GM12878 (cell line): ENCODE data around the gene TMCC2. TPM values are rescaled to one million over a fixed set of nuclear protein-coding genes. Genes with fewer than 3 reads are reported as not detected.
A peak's percentile ranks its signal among the peaks of the same experiment; 100 is the strongest.

ENCODE experiments used
- ATAC-seq: fragments of 200-7000 bp; cut with Tn5 transposase; 3 replicates; pipeline ENCODE4 v1.9.1; 2020; ENCODE audit warnings: mild to moderate bottlenecking, moderate library complexity
- BruUV-seq: library from RNA; stranded (reverse); fragments of 400-500 nt; replicated peaks from 2 replicates; lab custom pipeline; 2021; lab: Mats Ljungman, UMichigan
- CTCF ChIA-PET: fragments of 300-600 bp; sonication (Branson Sonifier 250); formaldehyde crosslinking; extraction: SDS; loops from one replicate; lab custom pipeline; 2021; ENCODE audit warnings: inconsistent platforms; lab: Yijun Ruan, JAX
- POLR2A ChIA-PET: fragments of 350-600 bp; formaldehyde crosslinking; extraction: SDS; loops from one replicate; lab custom pipeline; 2021; ENCODE audit warnings: inconsistent platforms; lab: Charles Lee
- RAD21 ChIA-PET: fragments of 300-600 bp; sonication (Branson Sonifier 250); formaldehyde crosslinking; loops from one replicate; lab custom pipeline; 2023; ENCODE audit warnings: antibody characterized with exemption; ENCODE audit not compliant: unreplicated experiment; lab: Charles Lee
- SMC1A ChIA-PET: fragments of 300-600 bp; sonication (Branson Sonifier 250); formaldehyde crosslinking; loops from one replicate; lab custom pipeline; 2023; ENCODE audit not compliant: unreplicated experiment, uncharacterized antibody; lab: Charles Lee
- DNase-seq: peaks from one replicate; pipeline ENCODE4 v3.0.0-alpha.2; 2011; ENCODE audit warnings: low read depth, low spot score
- FAIRE-seq: peaks from 3 replicates; lab custom pipeline; 2011; peaks lifted over from hg19 to GRCh38; lab: Jason Lieb, UNC
- H2AFZ ChIP-seq: 2 replicates; pipeline ENCODE4 v1.6.0; 2011; ENCODE audit warnings: low read depth, low read length, control low read depth; ENCODE audit not compliant: control insufficient read depth
- H3K27ac ChIP-seq: 2 replicates; pipeline ENCODE4 v1.5.1; 2011; ENCODE audit warnings: control low read depth; ENCODE audit not compliant: control insufficient read depth, insufficient read depth
- H3K27me3 ChIP-seq, 2 experiments: replicated peaks in 1 of 2; 2 replicates each; pipeline versions ENCODE4 v1.6.0 to v1.6.1; 2011; ENCODE audit warnings: low read length in 1 of 2; ENCODE audit not compliant: control insufficient read depth in 2 of 2, insufficient read depth in 2 of 2
- H3K36me3 ChIP-seq, 2 experiments: 2 replicates each; pipeline ENCODE4 v1.5.1; 2011; ENCODE audit warnings: low read length in 1 of 2; ENCODE audit not compliant: control insufficient read depth in 2 of 2, insufficient read depth in 2 of 2
- H3K4me1 ChIP-seq: 2 replicates; pipeline ENCODE4 v1.6.1; 2011; ENCODE audit warnings: mild to moderate bottlenecking, low read length, moderate library complexity, mixed read lengths; ENCODE audit not compliant: control insufficient read depth, insufficient read depth
- H3K4me2 ChIP-seq: 2 replicates; pipeline ENCODE4 v1.6.0; 2011; ENCODE audit warnings: control low read depth; ENCODE audit not compliant: control insufficient read depth, insufficient read depth
- H3K4me3 ChIP-seq: fragments of 200-600 bp; sonication (generic); 2 replicates; pipeline ENCODE4 v1.5.1; 2016
- H3K79me2 ChIP-seq: 2 replicates; pipeline ENCODE4 v1.6.0; 2011; ENCODE audit warnings: low read length; ENCODE audit not compliant: control insufficient read depth, insufficient read depth
- H3K9ac ChIP-seq: 2 replicates; pipeline ENCODE4 v1.8.0; 2011; ENCODE audit warnings: low read length, control low read depth, mixed read lengths; ENCODE audit not compliant: control insufficient read depth, insufficient read depth
- H3K9me3 ChIP-seq: replicated peaks from 3 replicates; pipeline ENCODE4 v1.5.1; 2011; ENCODE audit warnings: mild to moderate bottlenecking, low read length; ENCODE audit not compliant: control insufficient read depth, insufficient read depth
- H4K20me1 ChIP-seq: 2 replicates; pipeline ENCODE4 v1.6.0; 2011; ENCODE audit not compliant: control insufficient read depth, insufficient read depth
- CEBPB ChIP-seq, 2 experiments: fragments of 150-350 bp in 1 of 2; IDR thresholded peaks; 2 replicates each; pipeline ENCODE4 v1.6.1; 2012 to 2014; ENCODE audit warnings: low read depth in 2 of 2, low read length in 2 of 2, borderline replicate concordance in 1 of 2, inconsistent platforms in 1 of 2
- TCF12 ChIP-seq: IDR thresholded peaks from 2 replicates; pipeline ENCODE4 v1.6.1; 2011; ENCODE audit warnings: low read depth, mild to moderate bottlenecking, low read length
- TCF3 ChIP-seq: IDR thresholded peaks from 2 replicates; pipeline ENCODE4 v1.6.1; 2012; ENCODE audit warnings: low read depth, mild to moderate bottlenecking, low read length, borderline replicate concordance; ENCODE audit not compliant: insufficient read depth
- YBX1 ChIP-seq: fragments of 450-650 bp; IDR thresholded peaks from 2 replicates; pipeline ENCODE4 v1.6.1; 2016; ENCODE audit warnings: antibody characterized with exemption
- ZNF622 ChIP-seq: fragments of 450-650 bp; IDR thresholded peaks from 2 replicates; pipeline ENCODE4 v1.6.1; 2017; ENCODE audit warnings: mild to moderate bottlenecking, inconsistent platforms
- WGBS: methylation state at CpG from one replicate; pipeline ENCODE4 v1.1.6; 2016; ENCODE audit warnings: low lambda C conversion rate; ENCODE audit not compliant: insufficient replicate concordance, insufficient coverage; ENCODE audit errors: missing lambda C conversion rate; 5-methylcytosine and 5-hydroxymethylcytosine counted together
- in situ Hi-C: fragments of 300-500 bp; cut with MboI; formaldehyde crosslinking; loops from 9 replicates; pipeline ENCODE4 v1.14.3; 2018; ENCODE audit warnings: mixed read lengths
- intact Hi-C: fragments of 100-400 bp; cut with micrococcal nuclease; formaldehyde crosslinking; loops from one replicate; pipeline ENCODE4 v1.14.2; 2022; ENCODE audit not compliant: unreplicated experiment
- polyA plus RNA-seq, 11 experiments: library from polyadenylated mRNA; depleted of rRNA in 4 of 11; unstranded in 6 of 11; stranded (reverse) in 5 of 11; fragments of >200 nt; fragmentation: Nextera tagmentation in 4 of 11; fragmentation: Illumina TruSeq in 1 of 11; extraction: Ambion mirVana in 4 of 11; extraction: Trizol in 1 of 11; gene quantifications; 1 replicate in 1 of 11; 2 replicates in 10 of 11; pipeline versions ENCODE4 v1.2.1 to v1.2.3, GENCODE V29; 2011 to 2016; ENCODE audit warnings: inconsistent platforms in 2 of 11, missing spikeins in 2 of 11, low read depth in 1 of 11
- total RNA-seq, 4 experiments: library from RNA; depleted of rRNA in 3 of 4; stranded (reverse); fragments of >200 nt in 3 of 4; fragmentation: Illumina TruSeq in 1 of 4; extraction: Trizol in 1 of 4; gene quantifications; 2 replicates each; pipeline versions ENCODE4 v1.2.1 to v1.2.3, GENCODE V29; 2013 to 2021
- TF ChIP-seq, protein P1 (sequence below): IDR thresholded peaks from 2 replicates; pipeline ENCODE4 v1.6.1; 2011; ENCODE audit warnings: borderline replicate concordance, low read depth, mild to moderate bottlenecking, moderate library complexity, low read length; ENCODE audit not compliant: insufficient read depth, poor library complexity, severe bottlenecking

TMCC2 gene
- total and polyA plus RNA-seq, 10 of the 15 experiments (the other 5 are each of a cell fraction or from before 2014, with no cell fraction given) = 0.06 to 2.3 (median 0.76) TPM

DNA sequence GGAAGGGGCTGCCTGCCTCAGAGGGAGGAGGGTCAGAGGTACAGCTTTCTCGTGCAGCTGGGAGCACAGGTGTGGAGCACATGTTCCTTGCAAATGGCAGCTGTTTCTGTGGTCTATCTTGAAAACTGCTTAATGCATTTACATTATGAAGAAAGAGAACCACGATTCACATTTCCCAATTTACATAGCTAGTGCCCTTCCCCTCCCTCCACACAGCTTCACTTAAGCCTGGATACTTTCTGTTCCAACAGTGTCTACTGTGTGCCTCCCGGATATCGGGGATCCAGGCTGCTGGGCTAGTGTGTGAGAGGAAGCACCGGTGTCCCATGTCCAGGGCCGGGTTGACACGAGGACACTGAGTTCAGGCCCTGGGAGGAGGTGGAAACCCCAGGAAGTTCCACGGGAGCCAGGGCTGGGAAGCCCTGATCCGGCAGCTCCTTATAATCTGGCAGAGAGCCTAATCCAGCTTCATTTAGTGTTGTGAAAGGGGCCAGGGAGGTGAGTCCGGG lies 31.6 kb downstream of the TMCC2 start:
- Histone ChIP-seq H3K27me3 (no peaks in the 10 kb centered on the region; a peak in 2 of 4 replicates), H3K4me1 (no peaks in the 10 kb centered on the region), H3K4me3 (no peak overlapping the region), H4K20me1 (peaks cover 4% of the 10 kb centered on the region), H3K9me3 (no peaks in the 10 kb centered on the region), H2AFZ (no peak overlapping the region), H3K4me2 (no peak overlapping the region), H3K79me2 (no peaks in the 10 kb centered on the region), H3K36me3 (no peaks in the 10 kb centered on the region), H3K27ac (no peak overlapping the region), H3K9ac (no peak overlapping the region)
- CTCF ChIA-PET = interaction anchor here (3.1 to 42.1 kb wide), 6 partner anchors 14 to 197 kb away, joined by 11 to 2333 read pairs (median 102); partner anchors contain the start of genes NUAK2 and TMCC2
- in situ Hi-C loops = loop anchor here (5.0 kb wide), 1 partner anchor 282 kb away; no protein-coding TSS in a partner anchor
- no TSS peak for BruUV-seq
- DNase-seq (no peak), FAIRE-seq (no peak), ATAC-seq (no peak)
- 30% methylated on average over 10 of the region's 10 CpGs for WGBS
- RAD21 ChIA-PET = interaction anchor here (0.9 to 21.3 kb wide), 5 partner anchors 11 to 270 kb away, joined by 3 to 728 read pairs (median 9); partner anchors contain the start of gene TMCC2
- intact Hi-C loops = loop anchor here (5.0 kb wide), 1 partner anchor 117 kb away; no protein-coding TSS in a partner anchor
- no peak for TF ChIP-seq YBX1
- no peak for TF ChIP-seq CEBPB (IDR thresholded peaks at IDR 0.05; ENCODE audit: borderline replicate concordance in 1 of 2, low read depth in 2 of 2, low read length in 2 of 2)
- 0 out of 2 replicates have a peak, but pooled peaks have one; percentile 21 for TF ChIP-seq TCF3
- peak; percentile 40; the same call in 1 of the 2 replicates for TF ChIP-seq TCF12
- no peak for TF ChIP-seq ZNF622
- TF ChIP-seq, protein P1, sequence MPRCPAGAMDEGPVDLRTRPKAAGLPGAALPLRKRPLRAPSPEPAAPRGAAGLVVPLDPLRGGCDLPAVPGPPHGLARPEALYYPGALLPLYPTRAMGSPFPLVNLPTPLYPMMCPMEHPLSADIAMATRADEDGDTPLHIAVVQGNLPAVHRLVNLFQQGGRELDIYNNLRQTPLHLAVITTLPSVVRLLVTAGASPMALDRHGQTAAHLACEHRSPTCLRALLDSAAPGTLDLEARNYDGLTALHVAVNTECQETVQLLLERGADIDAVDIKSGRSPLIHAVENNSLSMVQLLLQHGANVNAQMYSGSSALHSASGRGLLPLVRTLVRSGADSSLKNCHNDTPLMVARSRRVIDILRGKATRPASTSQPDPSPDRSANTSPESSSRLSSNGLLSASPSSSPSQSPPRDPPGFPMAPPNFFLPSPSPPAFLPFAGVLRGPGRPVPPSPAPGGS = no peak
- POLR2A ChIA-PET = interaction anchor here (0.5 to 1.6 kb wide), 3 partner anchors 20 to 88 kb away, joined by 3 to 9 read pairs (median 3); no protein-coding TSS in a partner anchor
- SMC1A ChIA-PET = interaction anchor here (0.5 to 17.4 kb wide), 6 partner anchors 17 to 856 kb away, joined by 3 to 427 read pairs (median 3); partner anchors contain the start of gene TMCC2
